AG04450 (cell line): Measurements from ENCODE around the gene RAB11B. TPM values are rescaled to one million over a fixed set of nuclear protein-coding genes. Genes with fewer than 3 reads are reported as not detected.

Source experiments
- CTCF ChIA-PET: fragments of 300-600, 350-600 bp; formaldehyde crosslinking; extraction: SDS; loops from one replicate; lab custom pipeline; 2022; ENCODE audit warnings: antibody characterized with exemption, inconsistent platforms; lab: Charles Lee
- POLR2A ChIA-PET: fragments of 350-600 bp; formaldehyde crosslinking; extraction: SDS; loops from one replicate; lab custom pipeline; 2021; ENCODE audit warnings: antibody characterized with exemption, inconsistent platforms; lab: Yijun Ruan, JAX
- DNase-seq: peaks from one replicate; pipeline ENCODE4 v3.0.0-alpha.2; 2011; ENCODE audit warnings: low read depth, low spot score
- H3K27ac ChIP-seq: one replicate; pipeline ENCODE4 v1.5.1; 2012; ENCODE audit warnings: low read depth, low read length, control low read depth
- H3K27me3 ChIP-seq: one replicate; pipeline ENCODE4 v1.6.0; 2012; ENCODE audit warnings: low read length; ENCODE audit not compliant: control insufficient read depth, insufficient read depth
- H3K4me3 ChIP-seq: 2 replicates; pipeline ENCODE4 v1.5.1; 2011; ENCODE audit warnings: mild to moderate bottlenecking, low read depth, low read length, control low read depth
- H3K9me3 ChIP-seq: 2 replicates; pipeline ENCODE4 v1.5.1; 2012; ENCODE audit warnings: low read length; ENCODE audit not compliant: control insufficient read depth, insufficient read depth
- polyA plus RNA-seq: library from polyadenylated mRNA; depleted of rRNA; stranded (reverse); fragments of >200 nt; gene quantifications from 2 replicates; pipeline ENCODE4 v1.2.3, GENCODE V29; 2011
- TF ChIP-seq, protein P1 (sequence below): IDR thresholded peaks from 2 replicates; pipeline ENCODE4 v1.5.1; 2011; ENCODE audit warnings: low read depth, low read length, control low read depth, inconsistent platforms

Gene RAB11B
- polyA plus RNA-seq, 1 experiment: 25.3 TPM

DNA sequence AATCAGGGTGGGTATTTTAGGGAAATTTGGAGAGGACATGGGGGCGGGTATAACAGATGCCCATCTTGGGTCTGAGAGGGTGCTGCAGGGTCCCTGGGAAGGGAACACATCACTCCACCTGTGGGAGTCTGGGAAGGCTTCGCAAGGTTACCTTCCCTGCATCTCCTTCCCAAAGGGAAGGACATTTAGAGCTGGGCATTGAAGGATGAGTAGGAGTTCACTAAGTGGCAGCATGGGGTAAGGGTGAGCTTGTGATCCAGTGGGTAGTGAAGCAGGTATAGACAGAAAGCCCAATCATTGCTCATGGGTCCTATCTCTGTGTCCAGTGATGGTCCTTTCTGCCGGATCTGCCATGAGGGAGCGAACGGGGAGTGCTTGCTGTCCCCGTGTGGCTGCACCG, 36.1 kb downstream of the RAB11B start:
- no peaks in the 10 kb centered on the region for H3K27me3 ChIP-seq
- ChIA-PET CTCF (interaction anchor here (0.6 to 1.4 kb wide), 4 partner anchors 12 to 110 kb away, joined by 3 to 8 read pairs (median 5); partner anchors contain the start of gene MARCHF2), POLR2A (interaction anchor here (0.5 kb wide), 1 partner anchor 39 kb away, joined by 3 read pairs; no protein-coding TSS in a partner anchor)
- no peaks in the 10 kb centered on the region; the same call in 1 of the 2 replicates for H3K9me3 ChIP-seq
- H3K27ac ChIP-seq: no peak overlapping the region
- DNase-seq: no peak
- H3K4me3 ChIP-seq: no peak overlapping the region
- TF ChIP-seq, protein P1, sequence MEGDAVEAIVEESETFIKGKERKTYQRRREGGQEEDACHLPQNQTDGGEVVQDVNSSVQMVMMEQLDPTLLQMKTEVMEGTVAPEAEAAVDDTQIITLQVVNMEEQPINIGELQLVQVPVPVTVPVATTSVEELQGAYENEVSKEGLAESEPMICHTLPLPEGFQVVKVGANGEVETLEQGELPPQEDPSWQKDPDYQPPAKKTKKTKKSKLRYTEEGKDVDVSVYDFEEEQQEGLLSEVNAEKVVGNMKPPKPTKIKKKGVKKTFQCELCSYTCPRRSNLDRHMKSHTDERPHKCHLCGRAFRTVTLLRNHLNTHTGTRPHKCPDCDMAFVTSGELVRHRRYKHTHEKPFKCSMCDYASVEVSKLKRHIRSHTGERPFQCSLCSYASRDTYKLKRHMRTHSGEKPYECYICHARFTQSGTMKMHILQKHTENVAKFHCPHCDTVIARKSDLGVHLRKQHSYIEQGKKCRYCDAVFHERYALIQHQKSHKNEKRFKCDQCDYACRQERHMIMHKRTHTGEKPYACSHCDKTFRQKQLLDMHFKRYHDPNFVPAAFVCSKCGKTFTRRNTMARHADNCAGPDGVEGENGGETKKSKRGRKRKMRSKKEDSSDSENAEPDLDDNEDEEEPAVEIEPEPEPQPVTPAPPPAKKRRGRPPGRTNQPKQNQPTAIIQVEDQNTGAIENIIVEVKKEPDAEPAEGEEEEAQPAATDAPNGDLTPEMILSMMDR: no peak

GRCh38 chr19:8429044-8429443, 38.9 kb downstream of the RAB11B start:
- no peaks in the 10 kb centered on the region for H3K27me3 ChIP-seq
- H3K4me3 ChIP-seq: no peak overlapping the region
- TF ChIP-seq, protein P1: no peak
- H3K9me3 ChIP-seq: no peaks in the 10 kb centered on the region
- ChIA-PET CTCF (interaction anchor here (1.6 kb wide), 1 partner anchor 75 kb away, joined by 4 read pairs; no protein-coding TSS in a partner anchor), POLR2A (no interaction called here)
- DNase-seq: no peak
- no peak overlapping the region for H3K27ac ChIP-seq

GRCh38 chr19:8429826-8430225, 39.7 kb downstream of the RAB11B start:
- Histone ChIP-seq H3K27me3 (no peaks in the 10 kb centered on the region), H3K27ac (no peak overlapping the region), H3K9me3 (no peaks in the 10 kb centered on the region), H3K4me3 (no peak overlapping the region)
- TF ChIP-seq, protein P1: no peak
- CTCF ChIA-PET: interaction anchor here (1.6 kb wide), 1 partner anchor 76 kb away, joined by 4 read pairs; no protein-coding TSS in a partner anchor
- DNase-seq: no peak
- POLR2A ChIA-PET: no interaction called here

- DNase-seq: no peak
- POLR2A ChIA-PET: interaction anchor here (0.7 kb wide), 1 partner anchor 8 kb away, joined by 4 read pairs; no protein-coding TSS in a partner anchor
- Histone ChIP-seq H3K4me3 (no peak overlapping the region), H3K9me3 (no peaks in the 10 kb centered on the region), H3K27me3 (no peaks in the 10 kb centered on the region), H3K27ac (no peak overlapping the region)
- TF ChIP-seq, protein P1: no peak
- CTCF ChIA-PET: no interaction called here
Measured at GRCh38 chr19:8430650-8431049, 40.5 kb downstream of the RAB11B start.

DNA sequence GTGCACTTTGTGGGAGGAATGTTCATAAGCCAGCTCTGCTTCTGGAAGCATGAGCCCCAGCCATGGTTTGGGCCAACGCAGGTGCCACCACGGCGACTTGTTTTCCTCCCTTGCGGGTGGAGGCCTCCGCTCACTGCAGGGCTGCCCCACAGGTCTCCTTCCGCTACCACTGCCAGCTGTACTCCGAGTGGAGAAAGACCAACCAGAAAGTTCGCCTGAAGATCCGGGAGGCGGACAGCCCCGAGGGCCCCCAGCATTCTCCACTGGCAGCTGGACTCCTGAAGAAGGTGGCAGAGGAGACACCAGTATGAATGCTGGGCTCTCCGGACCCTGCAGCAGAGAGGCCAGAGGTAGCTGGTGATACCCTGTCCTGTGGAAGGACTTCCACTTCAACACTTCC, 48.1 kb downstream of the RAB11B start:
- no peaks in the 10 kb centered on the region for H3K27me3 ChIP-seq
- no peaks in the 10 kb centered on the region for H3K9me3 ChIP-seq
- TF ChIP-seq, protein P1: no peak
- POLR2A ChIA-PET: interaction anchor here (0.7 to 1.1 kb wide), 2 partner anchors 11 to 75 kb away, joined by 3 to 5 read pairs; partner anchors contain the start of gene ZNF414
- H3K4me3 ChIP-seq: no peak overlapping the region
- H3K27ac ChIP-seq: no peak overlapping the region
- no peak for DNase-seq
- CTCF ChIA-PET: no interaction called here
